HPDE6-E6E7 (cell line): Measurements from ENCODE around the gene TTC12.

Experiments used
- DNase-seq: peaks from one replicate; pipeline ENCODE4 v3.0.0; 2011; ENCODE audit warnings: missing footprints; ENCODE audit errors: extremely low spot score

Gene TTC12

GRCh38 chr11:113324250-113324649, 9.9 kb downstream of the TTC12 start:
- no peak for DNase-seq

DNA sequence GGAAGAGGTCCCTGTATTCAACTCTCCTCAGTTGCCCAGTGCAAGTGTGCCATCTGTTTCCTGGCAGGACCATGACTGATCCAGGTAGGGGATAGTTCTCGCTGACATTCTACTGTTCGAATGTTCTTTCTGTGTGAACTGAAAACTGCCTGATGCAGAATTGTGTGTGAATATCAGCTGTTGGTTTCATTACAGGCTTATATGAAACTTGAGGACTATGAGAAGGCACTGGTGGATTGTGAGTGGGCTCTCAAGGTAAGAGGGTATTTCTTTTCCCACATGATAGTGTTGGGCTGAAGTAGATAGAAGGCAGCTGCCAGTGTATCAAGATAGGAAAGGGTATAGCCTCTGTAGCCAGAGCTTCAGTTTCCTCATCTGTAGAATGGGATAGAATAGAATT, 15.3 kb downstream of the TTC12 start:
- DNase-seq: no peak

DNA sequence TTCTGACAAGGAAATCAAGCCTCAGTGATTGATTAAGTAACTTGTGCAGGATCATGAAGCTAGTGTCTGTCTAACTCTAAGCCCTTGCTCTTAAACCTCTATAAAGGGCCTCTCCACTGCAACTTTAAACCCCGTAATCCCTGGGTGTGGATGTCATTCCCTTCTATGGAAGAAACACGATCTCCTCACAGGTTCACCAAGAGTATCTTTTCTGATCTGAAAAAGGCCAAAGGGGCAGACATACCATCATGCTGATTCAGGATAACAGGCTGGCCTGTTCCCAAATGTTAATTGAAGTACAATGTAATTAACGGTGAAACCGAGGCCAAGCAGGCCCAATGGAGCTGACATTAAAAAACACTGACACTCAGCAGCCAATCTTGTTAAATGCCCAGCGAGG, 17.1 kb downstream of the TTC12 start:
- no peak for DNase-seq

GRCh38 chr11:113332023-113332422, 17.6 kb downstream of the TTC12 start:
- no peak for DNase-seq

GRCh38 chr11:113332638-113333329, 18.4 kb downstream of the TTC12 start:
- no peak for DNase-seq

- no peak for DNase-seq
These were observed 19.8 kb downstream of the TTC12 start for GRCh38 chr11:113334183-113334582.

GRCh38 chr11:113338730-113339129, 24.3 kb downstream of the TTC12 start:
- DNase-seq: no peak

GRCh38 chr11:113339929-113340589, 25.7 kb downstream of the TTC12 start:
- DNase-seq: no peak

DNA sequence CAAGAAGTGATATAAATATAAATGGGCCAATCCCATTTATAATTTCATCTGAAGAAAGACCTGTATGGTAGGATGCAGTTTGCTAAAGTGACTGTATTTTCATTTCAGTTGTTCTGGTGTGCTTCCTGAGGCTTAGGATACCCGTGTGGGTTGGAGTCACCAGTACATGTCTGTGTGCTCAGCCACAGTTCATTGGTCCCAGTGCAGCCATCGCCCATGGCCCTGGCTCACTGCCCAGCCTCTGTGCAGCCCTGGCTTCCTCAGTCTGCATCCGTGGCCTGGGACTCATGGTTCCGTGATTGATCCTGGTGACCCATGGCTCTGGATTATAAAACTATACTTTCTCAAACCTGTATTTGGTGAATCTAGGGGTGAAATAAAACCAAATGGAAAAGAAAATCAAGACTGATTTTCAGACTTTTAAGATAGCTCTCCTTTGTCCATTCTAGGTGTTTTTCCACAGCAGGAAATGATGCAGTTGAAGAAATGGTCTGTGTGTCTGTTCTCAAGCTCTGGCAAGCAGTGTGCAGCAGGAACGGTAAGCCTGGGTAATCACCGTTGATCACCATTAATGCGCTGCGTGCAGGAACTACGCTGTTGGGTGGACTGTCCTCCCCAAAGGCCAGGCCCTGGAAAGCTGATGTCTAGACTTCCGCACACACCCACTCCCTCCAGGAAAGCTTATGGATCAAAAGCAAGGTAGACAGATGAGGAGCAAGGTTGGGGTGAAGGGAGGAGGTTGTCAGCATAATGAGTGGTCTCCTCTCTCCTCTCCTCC, 27.2 kb downstream of the TTC12 start:
- DNase-seq: no peak

- DNase-seq: peak; percentile 84
These were observed 31.6 kb downstream of the TTC12 start for GRCh38 chr11:113345978-113346377.

DNA sequence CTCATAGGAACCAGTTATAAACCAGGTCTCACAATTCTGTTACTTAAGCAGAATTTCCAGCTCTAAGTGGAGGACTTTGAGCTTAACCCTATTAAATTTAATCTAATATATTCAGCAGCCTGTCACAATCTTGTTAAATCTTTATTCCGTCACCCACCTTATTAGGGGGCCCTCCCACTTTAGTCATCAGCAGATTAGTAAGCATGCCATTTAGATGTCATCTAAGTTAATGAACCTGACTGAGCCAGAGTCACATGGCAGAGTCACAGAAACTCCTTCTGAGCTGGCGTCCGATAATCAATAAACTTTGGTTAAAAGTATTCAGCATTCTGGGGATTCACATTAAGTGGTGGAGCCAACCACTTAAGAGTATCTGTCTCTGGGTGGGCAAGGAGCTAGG, 35.1 kb downstream of the TTC12 start:
- DNase-seq: no peak

GRCh38 chr11:113350336-113351067, 36.1 kb downstream of the TTC12 start:
- DNase-seq: no peak

DNA sequence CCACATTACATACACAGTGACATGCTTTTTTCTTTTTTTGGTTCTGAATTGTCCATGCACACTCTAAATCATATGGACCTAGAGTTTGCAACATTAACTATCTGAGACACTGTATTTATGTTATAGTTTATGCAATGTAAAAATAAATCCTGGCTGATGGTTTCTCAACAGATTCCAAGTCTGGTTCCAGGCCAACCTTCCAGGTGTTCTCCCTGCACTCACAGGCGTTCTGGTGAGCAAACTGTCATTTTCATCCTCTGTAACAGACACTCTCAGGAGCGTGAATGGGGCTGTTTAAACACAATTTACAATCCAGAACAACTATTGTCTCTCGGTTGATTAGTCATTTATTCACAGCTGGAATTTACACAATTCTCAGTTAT, 36.7 kb downstream of the TTC12 start:
- no peak for DNase-seq

- no peak for DNase-seq
These were observed 37.1 kb downstream of the TTC12 start for GRCh38 chr11:113351480-113351879.

- DNase-seq: no peak
These were observed 41.8 kb downstream of the TTC12 start for GRCh38 chr11:113356203-113356602.

GRCh38 chr11:113363406-113363805, 49.0 kb downstream of the TTC12 start:
- no peak for DNase-seq

- DNase-seq: no peak
These were observed 49.7 kb downstream of the TTC12 start for GRCh38 chr11:113363996-113364641.

DNA sequence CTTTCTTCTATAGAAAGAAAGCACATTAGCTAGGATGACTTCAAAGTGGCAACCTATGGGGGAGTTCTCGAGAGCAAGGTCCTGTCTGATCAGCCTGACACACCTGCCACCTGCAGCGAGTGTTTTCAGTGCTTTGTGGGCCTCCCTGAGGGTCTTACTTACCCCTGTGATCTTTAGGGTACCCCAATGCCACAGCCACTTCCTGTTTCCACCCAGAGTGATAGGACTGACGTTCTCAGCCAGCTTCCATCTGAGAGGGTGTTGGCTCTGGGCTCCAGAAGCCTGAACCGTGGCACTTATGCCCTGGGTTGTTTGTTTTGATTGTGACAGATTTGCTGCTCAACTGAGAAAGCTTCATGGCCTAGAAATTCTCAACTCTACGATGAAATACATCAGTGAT, 51.5 kb downstream of the TTC12 start:
- DNase-seq: no peak

- DNase-seq: no peak
These were observed 55.0 kb downstream of the TTC12 start for GRCh38 chr11:113369411-113369810.

GRCh38 chr11:113370634-113371033, 56.3 kb downstream of the TTC12 start:
- DNase-seq: no peak

- no peak for DNase-seq
These were observed 57.9 kb downstream of the TTC12 start for GRCh38 chr11:113372309-113372708.

- DNase-seq: no peak
These were observed 58.9 kb downstream of the TTC12 start for GRCh38 chr11:113373306-113373705.
